T-helper 2 cell (primary cell): ENCODE results near the gene SYDE2.
"Not testable (repeated sequence)": the region's sequence is repeated elsewhere in the genome, so short reads cannot be mapped to it uniquely, and the experiment has no call there.

Source experiments
- DNase-seq, 5 experiments: peaks; one replicate each; pipeline versions ENCODE4 v3.0.0 to v3.0.0-alpha.2; 2012 to 2022

SYDE2 gene

GRCh38 chr1:85219853-85220610 is 19.2 kb upstream of the SYDE2 start:
- no peak for DNase-seq

GRCh38 chr1:85216697-85217096 is 15.9 kb upstream of the SYDE2 start:
- DNase-seq = no peak

DNA sequence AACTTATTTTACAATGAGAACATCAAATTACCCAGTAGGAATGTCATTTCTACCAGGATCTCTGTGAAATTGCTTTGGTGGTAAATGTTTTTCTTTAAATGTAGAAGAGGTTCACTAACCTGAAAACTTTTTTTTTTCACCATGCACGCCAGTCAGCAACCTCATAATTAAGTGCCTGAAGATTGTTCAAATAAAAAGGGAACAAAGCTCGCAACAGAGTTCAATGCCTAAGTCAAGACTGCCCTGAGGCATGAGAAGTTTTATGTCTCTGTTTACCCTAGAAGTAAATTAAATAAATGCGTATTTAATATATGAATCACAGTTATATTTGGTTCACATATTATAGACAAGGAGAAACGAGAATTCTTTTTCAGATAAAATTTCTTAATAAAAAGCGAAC is 13.8 kb upstream of the SYDE2 start:
- DNase-seq = no peak

DNA sequence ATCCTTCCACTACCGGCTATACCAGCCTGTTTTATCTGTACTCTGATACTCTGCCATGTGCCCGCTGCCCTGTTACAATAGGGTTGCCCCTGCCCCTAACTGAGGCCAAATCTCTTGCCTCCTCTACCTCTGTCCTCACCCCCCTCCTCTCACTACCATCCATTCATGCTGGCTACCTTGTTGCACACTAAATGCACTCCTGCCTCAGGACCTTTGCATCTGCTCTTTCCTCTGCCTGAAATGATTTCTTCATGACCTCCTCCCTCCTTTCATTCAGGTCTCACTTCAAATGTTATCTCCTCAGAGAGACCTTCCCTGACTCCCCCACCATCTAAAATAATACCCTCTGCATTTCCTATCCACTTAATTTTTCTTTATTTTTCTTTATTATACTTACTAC is 7.7 kb upstream of the SYDE2 start:
- no peak for DNase-seq

DNA sequence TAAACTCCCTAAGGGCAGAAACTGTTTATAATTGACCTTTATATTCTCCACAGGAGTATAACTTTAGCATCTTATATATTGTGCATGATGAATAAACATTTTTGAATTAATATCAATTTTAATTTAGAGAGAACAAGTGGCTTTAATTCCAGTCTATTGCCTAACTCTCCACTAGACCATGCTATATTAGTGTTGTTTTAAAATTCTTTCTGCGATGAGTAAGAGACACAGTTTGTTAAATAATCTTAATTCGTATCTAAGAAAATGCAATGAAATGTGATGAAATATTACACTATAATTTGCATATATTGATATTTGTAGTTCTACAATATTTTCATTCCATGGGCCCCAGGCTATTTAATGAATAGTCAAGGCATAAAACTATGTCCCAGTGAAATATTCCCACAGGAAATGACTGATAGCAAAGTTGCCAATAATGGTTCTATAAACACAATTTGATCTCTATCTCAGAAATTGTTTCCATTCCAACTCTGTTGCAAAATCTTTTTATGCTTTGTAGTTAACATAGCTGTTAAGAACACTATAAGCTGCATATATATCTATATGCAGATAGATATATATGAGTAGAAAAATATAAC is 2.9 kb upstream of the SYDE2 start:
- DNase-seq = no peak

DNA sequence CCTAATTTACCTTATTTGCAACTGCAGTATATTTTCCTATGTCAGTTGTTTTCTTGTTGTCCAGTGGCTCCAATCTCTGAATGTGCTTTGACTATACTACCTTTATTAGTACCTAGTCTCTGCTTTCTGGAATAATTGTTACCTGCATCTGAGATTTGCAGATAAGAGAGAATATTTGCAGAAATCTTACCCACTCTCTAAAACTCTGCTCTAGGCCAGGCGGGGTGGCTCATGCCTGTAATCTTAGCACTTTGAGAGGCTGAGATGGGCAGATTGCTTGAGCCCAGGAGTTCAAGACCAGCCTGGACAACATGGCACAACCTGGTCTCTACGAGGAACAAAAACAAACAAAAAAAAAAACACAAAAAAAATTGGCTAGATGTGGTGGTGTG is 2.0 kb upstream of the SYDE2 start:
- DNase-seq = no peak

- DNase-seq = no peak
These were observed 1.5 kb upstream of the SYDE2 start for GRCh38 chr1:85202092-85202863.

DNA sequence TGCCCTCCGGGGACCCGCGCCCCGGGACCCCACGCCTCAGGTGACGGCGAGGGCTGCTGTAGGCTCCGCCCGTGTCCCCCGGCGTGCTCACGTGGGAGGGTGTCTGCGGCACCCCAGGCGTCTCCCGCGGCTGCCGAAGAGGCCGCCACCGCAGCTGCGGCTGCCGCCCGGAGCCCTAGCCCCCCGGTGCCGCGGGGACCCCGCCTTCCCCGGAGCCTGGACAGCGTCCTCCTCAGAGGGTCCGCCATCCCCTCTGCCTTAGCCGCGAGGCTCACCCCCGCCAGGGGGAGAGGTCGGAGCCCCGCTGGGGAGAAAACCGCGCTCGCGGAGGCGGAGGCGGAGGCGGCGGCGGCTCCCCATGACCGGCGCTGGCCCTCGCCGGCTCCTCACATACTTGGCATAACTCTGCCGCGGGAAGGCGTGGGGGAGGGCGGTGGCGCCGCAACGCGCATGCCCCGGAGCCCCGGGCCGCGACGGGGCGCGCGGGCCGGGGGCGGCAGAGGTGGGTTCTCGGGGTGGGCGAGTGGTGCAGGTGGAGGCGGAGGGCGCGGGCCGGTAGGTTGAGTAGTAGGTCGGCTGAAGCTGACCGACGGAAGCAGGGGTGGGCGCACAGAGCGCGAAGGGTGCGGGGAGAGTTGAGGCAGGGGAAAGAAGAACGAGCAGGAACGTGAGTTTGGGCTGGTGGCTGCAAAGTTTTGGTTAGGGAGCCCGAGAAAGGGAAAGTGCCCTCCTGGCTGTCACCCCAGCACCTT is 700 bp upstream of the SYDE2 start:
- peak; percentile 24 to 80 (median 66) for DNase-seq

DNA sequence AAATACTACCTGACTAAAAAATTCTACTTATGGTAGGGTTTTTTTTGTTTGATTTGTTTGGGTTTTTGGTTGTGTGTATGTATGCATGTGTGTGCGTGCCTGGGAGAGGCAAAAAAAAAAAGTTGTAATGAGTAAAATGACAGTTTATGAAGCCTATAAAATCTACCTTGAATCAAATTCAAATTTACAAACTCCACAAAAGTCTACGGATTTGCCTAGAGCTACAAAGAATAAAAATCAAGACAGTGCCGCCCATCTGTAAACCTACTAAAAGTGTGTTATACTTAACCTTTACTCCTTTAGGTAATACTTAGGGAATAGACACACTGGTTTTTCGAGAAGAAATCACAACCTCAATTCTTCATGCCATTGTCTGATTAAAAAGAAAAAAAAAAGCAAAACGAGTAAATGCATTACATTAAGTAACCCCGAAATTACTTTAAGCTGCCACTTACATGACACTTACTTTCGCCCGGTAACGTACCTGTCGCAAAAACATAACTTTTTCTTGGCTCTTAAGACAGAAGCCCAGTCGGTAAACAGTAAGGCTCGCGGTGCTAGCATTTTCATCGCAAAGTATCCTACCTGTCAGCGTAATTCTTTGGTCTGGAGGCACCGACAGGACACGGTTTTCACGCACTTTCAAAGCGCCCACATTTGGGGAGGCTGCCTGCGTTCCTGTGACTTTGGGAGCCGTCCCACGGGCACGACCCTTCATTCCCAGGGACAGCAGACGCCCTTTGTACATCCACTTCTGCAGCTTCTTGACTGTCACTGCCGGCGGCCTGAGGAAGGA is 951 bp downstream of the SYDE2 start:
- DNase-seq = peak in 2 of 5 experiments; percentile 7 to 41

- no peak for DNase-seq
These were observed 2.0 kb downstream of the SYDE2 start for GRCh38 chr1:85198864-85199263.

GRCh38 chr1:85196358-85196757 is 4.5 kb downstream of the SYDE2 start:
- DNase-seq = no peak

DNA sequence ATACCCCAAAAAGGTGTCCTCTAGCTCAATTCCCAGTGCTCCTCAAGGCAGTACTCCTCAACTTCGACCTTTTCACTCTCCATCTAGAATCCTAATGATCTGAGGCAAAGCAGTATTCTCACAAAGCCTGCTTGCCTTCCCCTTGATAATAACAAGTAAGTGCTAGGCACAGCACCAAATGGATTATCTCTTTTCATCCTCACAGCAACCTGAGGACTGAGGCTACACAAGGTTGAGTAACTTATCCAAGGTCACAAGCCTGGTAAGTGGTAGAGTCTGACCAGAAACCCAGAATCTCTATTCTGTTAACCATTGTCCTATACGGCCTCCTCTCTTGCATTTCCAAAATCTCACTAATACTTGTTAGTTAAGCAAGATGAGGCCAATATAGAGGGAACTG is 5.1 kb downstream of the SYDE2 start:
- no peak for DNase-seq

DNA sequence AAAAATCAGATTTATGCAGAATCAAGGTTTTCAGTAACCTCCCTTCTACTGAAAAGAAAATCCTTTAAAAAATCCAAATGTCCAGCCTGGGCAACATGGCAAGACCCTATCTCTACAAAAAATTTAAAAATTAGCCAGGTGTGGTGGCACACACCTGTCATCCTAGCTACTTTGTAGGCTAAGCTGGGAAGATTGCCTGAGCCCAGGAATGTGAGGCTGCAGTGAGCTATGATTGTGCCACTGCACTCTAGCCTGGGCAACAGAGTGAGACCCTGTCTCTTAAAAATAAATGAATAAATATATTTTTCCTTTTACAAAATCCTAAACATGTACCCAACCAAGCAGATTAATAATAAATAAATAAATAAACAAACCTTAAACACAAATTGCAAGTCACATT is 8.7 kb downstream of the SYDE2 start:
- not testable (repeated sequence) for DNase-seq

GRCh38 chr1:85189120-85189519 is 11.7 kb downstream of the SYDE2 start:
- DNase-seq = no peak

- no peak for DNase-seq
These were observed 12.3 kb downstream of the SYDE2 start for GRCh38 chr1:85188530-85188929.

- DNase-seq = not testable (repeated sequence)
These were observed 13.8 kb downstream of the SYDE2 start for GRCh38 chr1:85187021-85187420.

GRCh38 chr1:85184245-85184644 is 16.6 kb downstream of the SYDE2 start:
- DNase-seq = no peak

GRCh38 chr1:85182700-85183099 is 18.1 kb downstream of the SYDE2 start:
- no peak for DNase-seq

GRCh38 chr1:85180869-85181268 is 19.9 kb downstream of the SYDE2 start:
- peak in 1 of 5 experiments; percentile 14 for DNase-seq

DNA sequence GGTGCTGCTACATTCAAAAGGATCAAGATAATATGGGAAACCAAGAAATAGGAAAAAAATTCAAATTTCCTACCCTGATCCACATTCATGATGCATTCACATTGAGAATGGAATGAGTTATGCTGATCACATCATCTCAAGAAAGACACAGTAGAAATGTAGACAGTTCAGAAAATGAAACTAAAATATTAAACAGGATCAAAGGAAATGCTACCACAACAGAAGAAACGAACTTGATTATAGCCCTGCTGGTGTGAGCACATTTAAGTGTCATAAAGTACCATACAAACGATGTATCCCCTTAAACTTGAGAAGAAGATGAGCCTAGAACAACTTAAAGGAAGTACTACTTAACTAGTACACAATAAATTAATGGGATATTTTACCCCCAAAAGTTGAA is 21.3 kb downstream of the SYDE2 start:
- peak in 2 of 5 experiments; percentile 3 to 76 for DNase-seq

GRCh38 chr1:85178396-85178795 is 22.4 kb downstream of the SYDE2 start:
- no peak for DNase-seq

DNA sequence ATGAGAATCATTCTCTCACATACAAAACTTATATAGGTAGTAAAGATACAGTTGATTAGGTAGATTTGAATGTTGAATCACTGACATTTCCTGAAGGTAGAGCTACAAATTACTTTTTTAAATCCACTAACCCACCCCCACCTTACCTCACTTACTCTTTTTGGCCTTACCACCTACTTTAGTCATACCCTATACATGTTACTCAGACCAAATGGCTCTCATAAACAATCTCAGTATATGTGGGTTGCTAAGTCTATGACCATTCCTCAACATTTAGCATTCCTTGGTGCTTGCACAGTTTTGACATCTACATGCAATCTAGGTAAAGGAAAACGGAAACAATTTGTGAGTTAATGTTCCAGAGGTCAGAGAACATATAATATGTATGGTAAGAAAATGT is 26.3 kb downstream of the SYDE2 start:
- DNase-seq = no peak
